Measurements from ENCODE around the gene TBC1D22A.
A peak's percentile ranks its signal among the peaks of the same experiment; 100 is the strongest.

The TBC1D22A gene

DNA sequence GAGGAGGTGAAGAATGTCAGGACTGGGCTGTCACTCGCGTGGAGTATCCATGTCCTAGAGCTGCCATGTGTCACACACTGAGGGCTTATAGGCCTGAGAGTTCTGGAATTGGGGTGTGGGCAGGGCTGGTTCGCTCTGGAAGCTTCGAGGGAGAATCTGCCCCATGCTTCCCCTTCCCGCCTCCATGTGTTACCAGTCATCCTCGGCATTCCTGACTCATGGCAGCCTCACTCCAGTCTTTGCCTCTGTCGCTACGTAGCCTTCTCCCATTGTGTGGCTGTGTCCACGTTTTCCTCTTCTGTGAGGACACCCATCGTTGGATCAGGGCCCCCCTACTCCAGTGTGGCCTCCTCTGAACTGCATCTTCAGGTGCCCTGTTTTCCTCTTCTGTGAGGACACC lies 301.2 kb downstream of the TBC1D22A start:
- Histone ChIP-seq H3K27ac (no peak overlapping the region), H3K36me3 (no peaks in the 10 kb centered on the region), H3K4me3 (ENCODE audit: low read depth, low read length) (no peak overlapping the region), H3K27me3 (ENCODE audit: insufficient read depth, low read depth, severe bottlenecking) (no peaks in the 10 kb centered on the region), H3K9me3 (ENCODE audit: severe bottlenecking) (no peaks in the 10 kb centered on the region)
- TF ChIP-seq CTCF (IDR thresholded peaks at IDR 0.05; ENCODE audit: low read depth, low read length) = no peak
- DNase-seq = no peak

DNA sequence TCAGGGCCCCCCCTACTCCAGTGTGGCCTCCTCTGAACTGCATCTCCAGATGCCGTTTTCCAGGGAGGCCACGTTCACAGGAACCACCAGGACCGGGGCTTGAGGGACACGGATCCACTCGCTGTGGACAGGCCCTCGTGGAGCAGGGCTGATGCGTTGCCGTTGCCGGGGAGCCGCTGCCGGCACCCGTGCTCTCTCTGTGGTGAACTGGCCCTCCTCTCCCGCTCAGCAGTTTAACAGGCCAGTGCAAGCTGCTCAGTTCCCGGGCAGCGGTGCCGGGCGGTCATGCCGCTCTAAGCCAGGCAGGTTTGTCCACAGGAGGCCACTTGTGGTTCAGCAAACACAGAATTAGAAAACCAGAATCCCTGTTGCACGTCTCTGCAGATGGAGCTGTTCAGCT lies 301.6 kb downstream of the TBC1D22A start:
- Histone ChIP-seq H3K36me3 (no peaks in the 10 kb centered on the region), H3K4me3 (ENCODE audit: low read depth, low read length) (no peak overlapping the region), H3K27me3 (ENCODE audit: insufficient read depth, low read depth, severe bottlenecking) (no peaks in the 10 kb centered on the region), H3K9me3 (ENCODE audit: severe bottlenecking) (no peaks in the 10 kb centered on the region), H3K27ac (no peak overlapping the region)
- TF ChIP-seq CTCF (IDR thresholded peaks at IDR 0.05; ENCODE audit: low read depth, low read length) = no peak
- DNase-seq = peak; percentile 31

GRCh38 chr22:47064416-47064815 lies 302.0 kb downstream of the TBC1D22A start:
- Histone ChIP-seq H3K4me3 (ENCODE audit: low read depth, low read length) (no peak overlapping the region), H3K27ac (no peak overlapping the region), H3K36me3 (no peaks in the 10 kb centered on the region), H3K27me3 (ENCODE audit: insufficient read depth, low read depth, severe bottlenecking) (no peaks in the 10 kb centered on the region), H3K9me3 (ENCODE audit: severe bottlenecking) (no peaks in the 10 kb centered on the region)
- DNase-seq = peak; percentile 25
- peak; percentile 43 for TF ChIP-seq CTCF (IDR thresholded peaks at IDR 0.05; ENCODE audit: low read depth, low read length)

- no peak overlapping the region for H3K27ac ChIP-seq
- no peaks in the 10 kb centered on the region for H3K36me3 ChIP-seq
- no peak overlapping the region for H3K4me3 ChIP-seq (ENCODE audit: low read depth, low read length)
- no peak for DNase-seq
- H3K27me3 ChIP-seq (ENCODE audit: insufficient read depth, low read depth, severe bottlenecking) = no peaks in the 10 kb centered on the region
- no peaks in the 10 kb centered on the region for H3K9me3 ChIP-seq (ENCODE audit: severe bottlenecking)
- no peak for TF ChIP-seq CTCF (IDR thresholded peaks at IDR 0.05; ENCODE audit: low read depth, low read length)
These were observed 303.5 kb downstream of the TBC1D22A start for GRCh38 chr22:47065756-47066615.

DNA sequence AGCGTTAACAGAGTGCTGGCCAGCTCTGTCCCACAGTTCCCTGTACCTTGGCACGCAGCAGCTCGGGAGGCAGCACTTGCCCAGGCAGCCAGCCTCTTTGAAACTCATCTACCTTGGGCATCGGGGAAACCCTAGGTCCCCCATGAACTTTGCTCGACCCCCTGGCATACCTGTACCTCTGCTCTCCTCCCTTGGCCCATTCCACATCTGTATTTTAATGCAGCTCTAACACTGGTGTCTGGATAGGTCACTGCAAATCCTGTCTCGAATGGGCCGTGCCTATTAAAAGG lies 304.1 kb downstream of the TBC1D22A start:
- Histone ChIP-seq H3K9me3 (ENCODE audit: severe bottlenecking) (no peaks in the 10 kb centered on the region), H3K27me3 (ENCODE audit: insufficient read depth, low read depth, severe bottlenecking) (no peaks in the 10 kb centered on the region), H3K27ac (no peak overlapping the region), H3K4me3 (ENCODE audit: low read depth, low read length) (no peak overlapping the region), H3K36me3 (no peaks in the 10 kb centered on the region)
- DNase-seq = no peak
- no peak for TF ChIP-seq CTCF (IDR thresholded peaks at IDR 0.05; ENCODE audit: low read depth, low read length)
